HG03575 (cell line): ENCODE results near the gene LHCGR.

Experiments
- ATAC-seq: cut with Tn5 transposase; IDR thresholded peaks from one replicate; pipeline ENCODE4 v1.9.1; 2021; ENCODE audit not compliant: unreplicated experiment, insufficient number of reproducible peaks, low FRiP score; ENCODE audit errors: extremely low read depth

The LHCGR gene

DNA sequence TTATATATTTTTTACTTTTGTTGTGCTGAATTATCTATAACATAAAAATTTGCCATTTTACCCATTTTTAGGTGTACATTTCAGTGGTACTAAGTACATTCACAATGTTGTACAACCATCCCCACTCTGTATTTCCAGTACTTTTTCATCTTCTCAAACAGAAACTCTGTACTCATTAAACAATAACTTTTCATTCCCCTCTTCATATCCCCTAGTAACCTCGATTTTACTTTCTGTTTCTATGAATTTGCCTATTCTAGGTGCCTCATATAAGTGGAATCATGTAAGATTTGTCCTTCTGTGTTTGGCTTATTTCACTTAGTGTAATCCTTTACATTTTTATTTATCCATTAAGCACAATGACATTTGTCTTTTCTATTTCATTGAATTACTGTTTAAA, 86.5 kb downstream of the LHCGR start:
- ATAC-seq = no peak

DNA sequence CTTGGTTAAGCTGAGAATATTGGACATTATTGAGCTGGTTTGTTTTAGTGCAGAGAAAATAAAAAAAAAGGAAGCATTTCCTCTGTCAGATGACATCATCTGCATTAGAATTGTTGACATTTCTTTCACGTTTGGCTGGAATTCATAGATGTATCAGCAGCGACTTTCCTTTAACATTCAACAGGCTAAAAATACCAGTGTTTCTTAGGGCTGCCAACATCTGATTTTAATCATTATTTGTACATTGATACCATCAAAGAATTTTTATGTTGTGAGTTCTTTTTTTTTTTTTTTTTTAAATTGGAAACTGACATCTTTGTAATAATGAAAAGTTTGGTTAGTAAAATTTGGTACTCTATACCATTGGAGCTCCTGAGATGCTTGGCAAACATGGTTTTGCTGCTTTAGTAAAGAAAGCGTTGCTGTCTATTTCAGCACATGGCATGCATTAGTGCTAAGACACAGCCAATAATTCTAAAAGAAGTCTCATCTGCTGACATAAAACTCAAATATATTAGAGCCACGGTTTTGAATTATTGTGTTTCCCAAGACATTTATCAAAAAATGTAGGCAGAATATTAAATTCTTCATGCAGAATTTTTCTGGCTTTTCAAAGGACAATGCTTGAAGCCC, 104.2 kb downstream of the LHCGR start:
- no peak for ATAC-seq

DNA sequence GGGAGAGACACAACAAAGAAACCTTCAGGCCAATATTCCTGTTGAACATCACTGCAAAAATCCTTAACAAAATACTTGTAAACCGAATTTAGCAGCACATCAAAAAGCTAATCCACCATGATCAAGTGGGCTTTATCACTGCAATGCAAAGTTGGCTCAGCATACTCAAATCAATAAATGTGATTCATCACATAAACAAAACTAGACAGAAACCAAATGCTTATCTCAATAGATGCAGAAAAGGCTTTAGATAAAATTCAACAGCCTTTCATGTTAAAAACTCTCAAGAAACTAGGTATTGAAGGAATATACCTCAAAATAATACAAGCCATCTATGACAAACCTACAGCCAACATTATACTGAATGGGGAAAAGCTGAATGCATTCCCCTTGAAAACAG, 117.3 kb downstream of the LHCGR start:
- no peak for ATAC-seq
